ENCODE data around the gene ST3GAL4. TPM values are rescaled to one million over a fixed set of nuclear protein-coding genes. Genes with fewer than 3 reads are reported as not detected.
"Not testable (repeated sequence)": the region's sequence is repeated elsewhere in the genome, so short reads cannot be mapped to it uniquely, and the experiment has no call there.

The ST3GAL4 gene, protein sequence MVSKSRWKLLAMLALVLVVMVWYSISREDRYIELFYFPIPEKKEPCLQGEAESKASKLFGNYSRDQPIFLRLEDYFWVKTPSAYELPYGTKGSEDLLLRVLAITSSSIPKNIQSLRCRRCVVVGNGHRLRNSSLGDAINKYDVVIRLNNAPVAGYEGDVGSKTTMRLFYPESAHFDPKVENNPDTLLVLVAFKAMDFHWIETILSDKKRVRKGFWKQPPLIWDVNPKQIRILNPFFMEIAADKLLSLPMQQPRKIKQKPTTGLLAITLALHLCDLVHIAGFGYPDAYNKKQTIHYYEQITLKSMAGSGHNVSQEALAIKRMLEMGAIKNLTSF
- total RNA-seq, result 11.8 and 13.8 TPM in 2 replicates

DNA sequence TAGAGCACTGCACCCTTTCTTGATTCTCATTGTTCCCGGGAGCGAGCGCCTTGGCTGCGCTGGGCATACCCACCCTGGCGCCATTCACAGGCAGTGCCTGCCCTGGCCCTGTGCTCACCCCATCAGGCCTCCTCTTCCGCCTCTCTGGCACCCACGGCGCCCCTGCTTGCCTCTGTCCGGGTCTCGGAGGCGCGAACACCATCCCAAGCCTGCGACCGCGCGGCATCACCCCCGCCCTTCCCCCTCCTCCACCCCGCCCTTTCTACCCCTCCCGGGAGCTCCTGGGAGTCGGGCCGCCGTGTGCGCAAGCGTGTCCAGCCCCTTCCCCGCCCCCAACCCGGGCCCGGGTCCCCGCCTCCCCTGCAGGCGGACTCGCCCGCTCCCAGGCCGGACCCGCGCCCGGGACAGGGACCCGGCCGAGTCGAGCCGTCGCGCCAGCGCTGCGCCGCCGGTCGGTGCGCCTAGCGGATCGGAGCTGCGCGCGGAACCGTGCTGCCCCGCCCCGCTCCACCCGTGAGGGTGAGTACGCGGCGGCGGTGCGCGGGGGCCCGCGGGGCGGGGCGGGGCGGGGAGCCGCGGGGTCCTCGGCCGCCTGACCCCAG, at the start of gene ST3GAL4:
ST3GAL4 (plus strand) TSS at position 363 of the 602 bp plus-strand sequence. CDS start 50,470 bp downstream, outside the sequence.
- TF ChIP-seq, protein P1, sequence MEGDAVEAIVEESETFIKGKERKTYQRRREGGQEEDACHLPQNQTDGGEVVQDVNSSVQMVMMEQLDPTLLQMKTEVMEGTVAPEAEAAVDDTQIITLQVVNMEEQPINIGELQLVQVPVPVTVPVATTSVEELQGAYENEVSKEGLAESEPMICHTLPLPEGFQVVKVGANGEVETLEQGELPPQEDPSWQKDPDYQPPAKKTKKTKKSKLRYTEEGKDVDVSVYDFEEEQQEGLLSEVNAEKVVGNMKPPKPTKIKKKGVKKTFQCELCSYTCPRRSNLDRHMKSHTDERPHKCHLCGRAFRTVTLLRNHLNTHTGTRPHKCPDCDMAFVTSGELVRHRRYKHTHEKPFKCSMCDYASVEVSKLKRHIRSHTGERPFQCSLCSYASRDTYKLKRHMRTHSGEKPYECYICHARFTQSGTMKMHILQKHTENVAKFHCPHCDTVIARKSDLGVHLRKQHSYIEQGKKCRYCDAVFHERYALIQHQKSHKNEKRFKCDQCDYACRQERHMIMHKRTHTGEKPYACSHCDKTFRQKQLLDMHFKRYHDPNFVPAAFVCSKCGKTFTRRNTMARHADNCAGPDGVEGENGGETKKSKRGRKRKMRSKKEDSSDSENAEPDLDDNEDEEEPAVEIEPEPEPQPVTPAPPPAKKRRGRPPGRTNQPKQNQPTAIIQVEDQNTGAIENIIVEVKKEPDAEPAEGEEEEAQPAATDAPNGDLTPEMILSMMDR (IDR thresholded peaks at IDR 0.05; ENCODE audit: extremely low read depth, low read depth, low read length), result no peak
- Histone ChIP-seq H3K27me3 (ENCODE audit: insufficient read depth, low read length) (no peaks in the 10 kb centered on the region), H3K4me1 (ENCODE audit: insufficient read depth, low read length) (peaks cover 57% of the 10 kb centered on the region), H3K9me3 (ENCODE audit: low read depth, low read length) (no peaks in the 10 kb centered on the region), H2AFZ (ENCODE audit: low read length) (peak within 1 kb of the TSS; percentile 91), H3K4me3 (ENCODE audit: insufficient read depth, low read length) (peak within 1 kb of the TSS; percentile 84), H3K4me2 (ENCODE audit: insufficient read depth, low read length) (peak within 1 kb of the TSS; percentile 94), H4K20me1 (ENCODE audit: insufficient read depth, low read length) (peaks cover 18% of the 10 kb centered on the region), H3K79me2 (ENCODE audit: insufficient read depth, low read length) (peaks cover 73% of the 10 kb centered on the region), H3K36me3 (ENCODE audit: insufficient read depth, low read length) (no peaks in the 10 kb centered on the region), H3K27ac (ENCODE audit: low read depth, low read length) (peak within 1 kb of the TSS; percentile 80)
- DNase-seq (ENCODE audit: insufficient read length, low spot score, missing footprints), result peak; percentile 97

DNA sequence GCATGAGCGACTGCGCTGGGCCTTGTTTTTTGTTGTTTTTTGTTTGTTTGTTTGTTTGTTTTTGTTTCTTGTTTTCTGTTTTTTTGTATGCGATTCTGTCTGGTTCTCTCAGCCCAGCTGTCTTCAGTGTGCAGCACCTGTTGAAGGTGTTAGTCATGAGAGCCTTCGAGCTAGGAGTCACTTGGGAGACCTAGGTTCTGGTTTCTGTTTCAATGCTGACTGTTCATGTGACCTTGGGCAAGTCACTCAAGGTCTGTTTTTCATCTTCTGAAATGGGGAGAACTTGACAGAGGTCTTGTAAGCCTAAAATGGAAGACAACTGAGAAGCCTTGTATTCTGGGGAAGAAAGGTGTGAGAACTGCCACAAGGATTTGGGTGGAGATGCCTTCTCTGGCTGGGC, 49.8 kb upstream of the ST3GAL4 start:
- H3K4me2 ChIP-seq (ENCODE audit: insufficient read depth, low read length), result no peak overlapping the region
- peaks cover 6% of the 10 kb centered on the region for H3K79me2 ChIP-seq (ENCODE audit: insufficient read depth, low read length)
- H2AFZ ChIP-seq (ENCODE audit: low read length), result no peak overlapping the region
- H3K27me3 ChIP-seq (ENCODE audit: insufficient read depth, low read length), result no peaks in the 10 kb centered on the region
- no peaks in the 10 kb centered on the region for H3K36me3 ChIP-seq (ENCODE audit: insufficient read depth, low read length)
- no peak overlapping the region for H3K27ac ChIP-seq (ENCODE audit: low read depth, low read length)
- H4K20me1 ChIP-seq (ENCODE audit: insufficient read depth, low read length), result no peaks in the 10 kb centered on the region
- H3K9me3 ChIP-seq (ENCODE audit: low read depth, low read length), result no peaks in the 10 kb centered on the region
- H3K4me3 ChIP-seq (ENCODE audit: insufficient read depth, low read length), result no peak overlapping the region
- H3K4me1 ChIP-seq (ENCODE audit: insufficient read depth, low read length), result peaks cover 13% of the 10 kb centered on the region
- TF ChIP-seq, protein P1 (IDR thresholded peaks at IDR 0.05; ENCODE audit: extremely low read depth, low read depth, low read length), result no peak
- DNase-seq (ENCODE audit: insufficient read length, low spot score, missing footprints), result no peak

DNA sequence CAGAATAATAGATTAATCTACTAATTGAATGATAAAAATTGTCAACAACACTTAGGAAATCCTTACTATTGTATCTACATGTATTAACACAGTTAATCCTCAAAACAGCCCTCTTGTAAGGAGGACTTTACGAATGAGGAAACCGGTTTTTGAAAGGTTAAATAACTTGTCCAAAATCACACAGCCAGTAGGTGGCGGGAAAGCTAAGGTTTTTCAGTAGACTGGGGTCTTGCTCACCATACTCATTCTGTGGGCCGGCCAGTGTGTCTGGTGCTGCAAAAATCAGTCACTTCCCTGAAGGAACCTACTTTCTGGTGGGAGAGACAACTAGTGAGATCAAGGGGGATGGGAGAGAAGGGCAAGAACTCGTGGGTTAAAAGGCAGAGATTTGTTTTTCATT, 47.8 kb upstream of the ST3GAL4 start:
- Histone ChIP-seq H3K36me3 (ENCODE audit: insufficient read depth, low read length) (no peaks in the 10 kb centered on the region), H2AFZ (ENCODE audit: low read length) (no peak overlapping the region), H3K79me2 (ENCODE audit: insufficient read depth, low read length) (peaks cover 4% of the 10 kb centered on the region), H3K9me3 (ENCODE audit: low read depth, low read length) (no peaks in the 10 kb centered on the region), H3K4me3 (ENCODE audit: insufficient read depth, low read length) (no peak overlapping the region), H3K4me1 (ENCODE audit: insufficient read depth, low read length) (peaks cover 13% of the 10 kb centered on the region), H3K27ac (ENCODE audit: low read depth, low read length) (no peak overlapping the region), H4K20me1 (ENCODE audit: insufficient read depth, low read length) (peaks cover 4% of the 10 kb centered on the region), H3K27me3 (ENCODE audit: insufficient read depth, low read length) (no peaks in the 10 kb centered on the region), H3K4me2 (ENCODE audit: insufficient read depth, low read length) (no peak overlapping the region)
- peak; percentile 81 for DNase-seq (ENCODE audit: insufficient read length, low spot score, missing footprints)
- TF ChIP-seq, protein P1 (IDR thresholded peaks at IDR 0.05; ENCODE audit: extremely low read depth, low read depth, low read length), result peak; percentile 54

DNA sequence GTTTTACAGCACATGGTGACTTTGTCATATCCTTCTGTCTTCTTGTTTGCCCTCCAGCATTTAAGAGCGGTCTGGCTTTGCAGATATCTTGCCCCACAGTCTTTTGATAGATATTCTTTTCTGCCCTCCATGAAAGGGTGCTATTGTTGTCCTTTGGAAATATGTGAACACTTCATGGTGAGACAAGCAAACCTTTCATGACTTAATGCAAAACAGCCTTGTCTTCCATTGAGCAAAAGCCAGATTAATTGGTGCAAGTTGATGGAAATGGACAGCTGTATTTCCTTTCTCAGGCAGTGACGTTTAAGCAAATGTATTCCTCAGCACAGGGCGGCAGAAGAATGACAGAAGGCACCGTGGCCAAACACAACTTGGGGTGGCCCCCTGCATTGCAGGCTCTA, 47.2 kb upstream of the ST3GAL4 start:
- Histone ChIP-seq H3K4me3 (ENCODE audit: insufficient read depth, low read length) (no peak overlapping the region), H4K20me1 (ENCODE audit: insufficient read depth, low read length) (peaks cover 4% of the 10 kb centered on the region), H3K9me3 (ENCODE audit: low read depth, low read length) (no peaks in the 10 kb centered on the region), H3K27ac (ENCODE audit: low read depth, low read length) (no peak overlapping the region), H3K36me3 (ENCODE audit: insufficient read depth, low read length) (no peaks in the 10 kb centered on the region), H3K79me2 (ENCODE audit: insufficient read depth, low read length) (peaks cover 4% of the 10 kb centered on the region), H3K4me2 (ENCODE audit: insufficient read depth, low read length) (no peak overlapping the region), H3K4me1 (ENCODE audit: insufficient read depth, low read length) (peaks cover 11% of the 10 kb centered on the region), H3K27me3 (ENCODE audit: insufficient read depth, low read length) (no peaks in the 10 kb centered on the region), H2AFZ (ENCODE audit: low read length) (no peak overlapping the region)
- TF ChIP-seq, protein P1 (IDR thresholded peaks at IDR 0.05; ENCODE audit: extremely low read depth, low read depth, low read length), result no peak
- DNase-seq (ENCODE audit: insufficient read length, low spot score, missing footprints), result peak; percentile 47

DNA sequence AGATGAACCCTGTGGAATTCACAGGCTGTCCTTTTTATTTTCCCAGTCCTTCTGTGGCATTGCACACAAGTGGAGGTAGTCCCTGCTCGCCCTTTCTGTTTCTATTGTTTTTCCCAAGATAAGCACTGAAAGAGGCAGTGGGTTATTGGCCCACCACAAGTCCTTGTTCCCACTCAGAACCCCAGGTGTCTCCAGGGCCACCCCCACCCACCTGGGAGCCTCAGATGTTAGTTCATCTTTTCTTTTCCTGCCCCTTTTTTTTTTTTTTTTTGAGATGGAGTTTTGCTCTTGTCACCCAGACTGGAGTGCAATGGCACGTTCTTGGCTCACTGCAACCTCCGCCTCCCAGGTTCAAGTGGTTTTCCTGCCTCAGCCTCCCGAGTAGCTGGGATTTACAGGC, 46.7 kb upstream of the ST3GAL4 start:
- H3K4me2 ChIP-seq (ENCODE audit: insufficient read depth, low read length); H3K4me1 ChIP-seq (ENCODE audit: insufficient read depth, low read length); H4K20me1 ChIP-seq (ENCODE audit: insufficient read depth, low read length); H3K9me3 ChIP-seq (ENCODE audit: low read depth, low read length); H3K27me3 ChIP-seq (ENCODE audit: insufficient read depth, low read length); H3K79me2 ChIP-seq (ENCODE audit: insufficient read depth, low read length); H2AFZ ChIP-seq (ENCODE audit: low read length); H3K27ac ChIP-seq (ENCODE audit: low read depth, low read length); DNase-seq (ENCODE audit: insufficient read length, low spot score, missing footprints); H3K36me3 ChIP-seq (ENCODE audit: insufficient read depth, low read length); H3K4me3 ChIP-seq (ENCODE audit: insufficient read depth, low read length): not testable (repeated sequence)
